GM23338 (cell line): ENCODE measurements around the gene FAM124B. TPM values are rescaled to one million over a fixed set of nuclear protein-coding genes. Genes with fewer than 3 reads are reported as not detected.

Experiments used
- ATAC-seq: fragments of 200-7000 bp; cut with Tn5 transposase; 3 replicates; pipeline ENCODE4 v1.9.1; 2020
- DNase-seq: peaks from one replicate; pipeline ENCODE4 v3.0.0-alpha.2; 2015; ENCODE audit warnings: low spot score
- H2AFZ ChIP-seq: fragments of 200-600 bp; sonication (generic); 2 replicates; pipeline ENCODE4 v1.8.0; 2016; ENCODE audit warnings: antibody characterized with exemption, mild to moderate bottlenecking, moderate library complexity
- H3F3A ChIP-seq: fragments of 200-600 bp; sonication (generic); replicated peaks from 2 replicates; pipeline ENCODE4 v1.8.0; 2017; ENCODE audit warnings: antibody characterized with exemption, mixed run types, low read depth
- H3K27ac ChIP-seq: fragments of 200-600 bp; sonication (generic); 2 replicates; pipeline ENCODE4 v1.6.1; 2016; ENCODE audit warnings: low read depth
- H3K27me3 ChIP-seq: fragments of 200-600 bp; sonication (generic); 2 replicates; pipeline ENCODE4 v1.8.0; 2016; ENCODE audit warnings: mild to moderate bottlenecking, mixed run types, moderate library complexity; ENCODE audit not compliant: insufficient read depth
- H3K36me3 ChIP-seq: fragments of 200-600 bp; sonication (generic); 2 replicates; pipeline ENCODE4 v1.8.0; 2016; ENCODE audit warnings: mild to moderate bottlenecking; ENCODE audit not compliant: insufficient read depth
- H3K4me1 ChIP-seq: fragments of 200-600 bp; sonication (generic); 2 replicates; pipeline ENCODE4 v1.8.0; 2016; ENCODE audit warnings: mild to moderate bottlenecking, moderate library complexity; ENCODE audit not compliant: insufficient read depth
- H3K4me2 ChIP-seq: fragments of 200-600 bp; sonication (generic); 2 replicates; pipeline ENCODE4 v1.7.1; 2017; ENCODE audit warnings: mixed run types
- H3K4me3 ChIP-seq: fragments of 200-600 bp; sonication (generic); 2 replicates; pipeline ENCODE4 v1.6.1; 2016; ENCODE audit warnings: mixed run types
- H3K79me2 ChIP-seq: fragments of 200-600 bp; sonication (generic); replicated peaks from 2 replicates; pipeline ENCODE4 v1.8.0; 2017; ENCODE audit warnings: mild to moderate bottlenecking; ENCODE audit not compliant: insufficient read depth
- H3K9me2 ChIP-seq: fragments of 200-600 bp; sonication (generic); 2 replicates; pipeline ENCODE4 v1.8.0; 2017; ENCODE audit not compliant: insufficient read depth
- H4K20me1 ChIP-seq: fragments of 200-600 bp; sonication (generic); replicated peaks from 2 replicates; pipeline ENCODE4 v1.8.0; 2017; ENCODE audit warnings: mild to moderate bottlenecking; ENCODE audit not compliant: insufficient read depth
- H3K27ac Mint-ChIP-seq: 2 replicates; pipeline ENCODE4 v1.8.0; 2020; ENCODE audit warnings: inconsistent platforms, mild to moderate bottlenecking, moderate library complexity, mixed read lengths
- H3K27me3 Mint-ChIP-seq: 3 replicates; pipeline ENCODE4 v1.8.0; 2022; ENCODE audit warnings: low read depth, mild to moderate bottlenecking, moderate library complexity, mixed read lengths, inconsistent platforms; ENCODE audit not compliant: insufficient read depth, poor library complexity
- H3K36me3 Mint-ChIP-seq: 3 replicates; pipeline ENCODE4 v1.8.0; 2021; ENCODE audit warnings: low read depth, mild to moderate bottlenecking, inconsistent platforms, moderate library complexity, mixed read lengths
- H3K4me1 Mint-ChIP-seq: 3 replicates; pipeline ENCODE4 v1.8.0; 2020; ENCODE audit warnings: mild to moderate bottlenecking, inconsistent platforms, mixed read lengths
- H3K4me3 Mint-ChIP-seq: 3 replicates; pipeline ENCODE4 v1.8.0; 2021; ENCODE audit warnings: moderate library complexity, mild to moderate bottlenecking, inconsistent platforms, mixed read lengths
- H3K9me3 Mint-ChIP-seq: 3 replicates; pipeline ENCODE4 v1.8.0; 2020; ENCODE audit warnings: moderate library complexity, mild to moderate bottlenecking, inconsistent platforms, mixed read lengths
- CREB1 ChIP-seq: fragments of 250-450 bp; sonication (Bioruptor Pico); IDR thresholded peaks from 2 replicates; pipeline ENCODE4 v1.5.0; 2020; ENCODE audit warnings: low read depth, mild to moderate bottlenecking, moderate library complexity
- CTCF ChIP-seq, 2 experiments: fragments of 200-600 bp in 1 of 2; sonication (generic) in 1 of 2; conservative IDR thresholded peaks; 2 replicates each; pipeline versions ENCODE4 v1.5.1 to v1.6.1; 2016 to 2017; ENCODE audit warnings: antibody characterized with exemption in 2 of 2, low read depth in 2 of 2, mild to moderate bottlenecking in 2 of 2, moderate library complexity in 1 of 2
- ETS1 ChIP-seq: IDR thresholded peaks from 2 replicates; pipeline ENCODE4 v1.6.1; 2016; ENCODE audit warnings: antibody characterized with exemption
- EZH2 ChIP-seq: fragments of 200-600 bp; sonication (generic); IDR thresholded peaks from one replicate; pipeline ENCODE4 v1.8.0; 2017; ENCODE audit warnings: antibody characterized with exemption, mild to moderate bottlenecking, low read depth; ENCODE audit not compliant: unreplicated experiment
- EZH2phosphoT487 ChIP-seq: fragments of 200-600 bp; sonication (generic); IDR thresholded peaks from one replicate; pipeline ENCODE4 v1.8.1; 2018; ENCODE audit warnings: antibody characterized with exemption; ENCODE audit not compliant: unreplicated experiment
- JUNB ChIP-seq: IDR thresholded peaks from one replicate; pipeline ENCODE4 v1.6.1; 2016; ENCODE audit warnings: antibody characterized with exemption; ENCODE audit not compliant: unreplicated experiment
- NANOG ChIP-seq: IDR thresholded peaks from 2 replicates; pipeline ENCODE4 v1.6.1; 2016; ENCODE audit warnings: antibody characterized with exemption, borderline replicate concordance
- REST ChIP-seq: IDR thresholded peaks from one replicate; pipeline ENCODE4 v1.6.1; 2018; ENCODE audit warnings: antibody characterized with exemption; ENCODE audit not compliant: unreplicated experiment
- ZNF114 ChIP-seq: fragments of 250-450 bp; sonication (Bioruptor Pico); IDR thresholded peaks from 2 replicates; pipeline ENCODE4 v1.5.0; 2020; ENCODE audit warnings: mild to moderate bottlenecking, moderate library complexity
- polyA plus RNA-seq: library from polyadenylated mRNA; unstranded; fragments of >200 nt; fragmentation: Nextera tagmentation; extraction: Ambion mirVana; gene quantifications from 2 replicates; pipeline ENCODE4 v1.2.1, GENCODE V29; 2016
- total RNA-seq: library from RNA; depleted of rRNA; stranded (reverse); fragments of >200 nt; shearing (Covaris generic); gene quantifications from 2 replicates; pipeline ENCODE4 v1.2.3, GENCODE V29; 2014

The FAM124B gene
- total and polyA plus RNA-seq, 2 experiments from 2014 or later: 3.0 to 6.9 TPM

- TF ChIP-seq CTCF (conservative IDR thresholded peaks at IDR 0.05; ENCODE audit: low read depth in 2 of 2): no peak
Observed at GRCh38 chr2:224428787-224429440, 27.0 kb upstream of the FAM124B start (continued).

- H3K79me2 ChIP-seq: peaks cover 11% of the 10 kb centered on the region
- ATAC-seq (no peak), DNase-seq (no peak)
- peaks cover 69% of the 10 kb centered on the region for H3K36me3 Mint-ChIP-seq
- no peaks in the 10 kb centered on the region for H3F3A ChIP-seq
- peaks cover 6% of the 10 kb centered on the region; the same call in 1 of the 2 replicates for H3K9me2 ChIP-seq
- peaks cover 8% of the 10 kb centered on the region for H3K27me3 Mint-ChIP-seq
- H3K27ac Mint-ChIP-seq: no peak overlapping the region
- no peak overlapping the region for H2AFZ ChIP-seq
- peaks cover 8% of the 10 kb centered on the region for H3K4me1 Mint-ChIP-seq
- no peak overlapping the region for H3K27ac ChIP-seq
- peaks cover 22% of the 10 kb centered on the region; the same call in 1 of the 2 replicates for H3K36me3 ChIP-seq
- H3K4me3 ChIP-seq: no peak overlapping the region
- H3K4me1 ChIP-seq: peaks cover 12% of the 10 kb centered on the region
- peaks cover 57% of the 10 kb centered on the region for H3K9me3 Mint-ChIP-seq
- H3K27me3 ChIP-seq: no peaks in the 10 kb centered on the region
- H3K4me3 Mint-ChIP-seq: no peak overlapping the region
- H4K20me1 ChIP-seq: no peaks in the 10 kb centered on the region
- no peak overlapping the region for H3K4me2 ChIP-seq
- TF ChIP-seq REST (no peak), JUNB (no peak), CREB1 (CRISPR knock-in tag) (no peak), NANOG (no peak), EZH2 (no peak), ETS1 (no peak), EZH2phosphoT487 (no peak), ZNF114 (CRISPR knock-in tag) (no peak), CTCF (conservative IDR thresholded peaks at IDR 0.05; ENCODE audit: low read depth in 2 of 2) (no peak)
Observed at GRCh38 chr2:224427471-224427870, 25.6 kb upstream of the FAM124B start.
